ENCODE measurements around the gene CTNNA2.
"Not testable (repeated sequence)": the region's sequence is repeated elsewhere in the genome, so short reads cannot be mapped to it uniquely, and the experiment has no call there.

Gene CTNNA2

DNA sequence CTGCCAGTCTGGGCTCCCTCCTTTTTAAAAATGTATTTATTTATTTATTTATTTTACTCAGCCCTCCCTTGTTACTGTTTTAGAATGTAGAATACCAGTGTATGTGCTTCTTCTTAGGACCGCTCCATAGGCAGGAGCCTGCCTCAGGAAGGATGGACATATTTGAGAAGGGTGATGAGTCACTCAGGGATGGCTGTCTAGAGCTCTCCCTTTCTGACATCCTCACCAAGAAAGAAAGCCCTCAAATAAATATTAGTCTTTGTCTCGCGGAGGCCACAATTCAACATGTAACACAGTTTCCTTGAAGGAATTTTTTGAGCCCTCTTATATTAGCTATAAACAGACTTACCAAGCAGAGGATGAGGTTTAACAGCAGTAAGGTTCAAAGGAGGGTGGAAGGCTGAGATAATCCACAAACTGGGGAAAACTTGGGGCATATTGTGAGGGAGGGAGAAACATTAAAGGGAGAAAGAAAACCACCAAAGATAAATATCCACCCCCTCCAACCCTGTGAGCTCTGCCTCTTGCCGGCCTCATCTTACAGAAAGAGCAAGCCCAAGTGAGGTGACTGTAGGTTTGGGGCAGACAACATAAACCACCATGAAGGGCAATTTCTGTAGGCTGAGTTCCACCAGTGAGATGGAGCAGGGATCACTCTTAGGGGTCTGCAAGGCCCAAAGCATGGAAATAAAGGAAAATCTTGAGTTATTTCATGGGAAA lies 628.3 kb downstream of the CTNNA2 start:
- H3K9ac ChIP-seq (ENCODE audit: low read length): no peak overlapping the region
- no peak overlapping the region for H3K4me3 ChIP-seq (ENCODE audit: low read depth, low read length)
- no peaks in the 10 kb centered on the region for H3K4me1 ChIP-seq (ENCODE audit: control insufficient read depth in 1 of 2, insufficient read depth in 2 of 2, low read length in 2 of 2)
- no peak overlapping the region for H2AK5ac ChIP-seq (ENCODE audit: low read length)
- H2AFZ ChIP-seq (ENCODE audit: insufficient read depth, low read length, poor library complexity): no peak overlapping the region
- H2BK120ac ChIP-seq (ENCODE audit: insufficient read depth, low read length, poor library complexity): no peak overlapping the region
- no peaks in the 10 kb centered on the region for H3K9me3 ChIP-seq (ENCODE audit: insufficient read depth, low read depth, low read length)
- H3K14ac ChIP-seq (ENCODE audit: low read length): no peak overlapping the region
- H3K4me2 ChIP-seq (ENCODE audit: low read length): no peak overlapping the region
- H3K18ac ChIP-seq (ENCODE audit: low read length): no peak overlapping the region
- no peaks in the 10 kb centered on the region for H3K27me3 ChIP-seq (ENCODE audit: insufficient read depth, low read length)
- no peak overlapping the region for H3K23ac ChIP-seq (ENCODE audit: low read length)
- H2BK12ac ChIP-seq (ENCODE audit: low read length): no peak overlapping the region
- H3K79me1 ChIP-seq (ENCODE audit: low read length): no peaks in the 10 kb centered on the region
- no peak for DNase-seq
- H3K36me3 ChIP-seq (ENCODE audit: control insufficient read depth in 1 of 2, insufficient read depth in 2 of 2, low read length in 2 of 2): no peaks in the 10 kb centered on the region
- H4K91ac ChIP-seq (ENCODE audit: low read depth, low read length): no peak overlapping the region
- WGBS (ENCODE audit: extremely low coverage, insufficient coverage, insufficient read length): no CpG with 5 or more reads among the region's 4 CpGs
- no peaks in the 10 kb centered on the region for H3K79me2 ChIP-seq (ENCODE audit: control insufficient read depth, insufficient read depth, low read length, poor library complexity)
- H2BK5ac ChIP-seq (ENCODE audit: low read depth, low read length, poor library complexity): no peak overlapping the region
- no peak overlapping the region for H4K12ac ChIP-seq (ENCODE audit: low read depth, low read length)
- H3K27ac ChIP-seq (ENCODE audit: low read depth, low read length): no peak overlapping the region
- no peak overlapping the region for H3K4ac ChIP-seq (ENCODE audit: low read depth, low read length)
- no peak overlapping the region for H4K8ac ChIP-seq (ENCODE audit: low read depth, low read length)

GRCh38 chr2:80145499-80145898 lies 632.6 kb downstream of the CTNNA2 start:
- no peak overlapping the region for H3K23ac ChIP-seq (ENCODE audit: low read length)
- no peak overlapping the region for H2BK12ac ChIP-seq (ENCODE audit: low read length)
- no peak overlapping the region for H2BK5ac ChIP-seq (ENCODE audit: low read depth, low read length, poor library complexity)
- no peak overlapping the region for H4K12ac ChIP-seq (ENCODE audit: low read depth, low read length)
- DNase-seq: no peak
- H3K4me1 ChIP-seq (ENCODE audit: control insufficient read depth in 1 of 2, insufficient read depth in 2 of 2, low read length in 2 of 2): no peaks in the 10 kb centered on the region
- H3K14ac ChIP-seq (ENCODE audit: low read length): no peak overlapping the region
- H2AFZ ChIP-seq (ENCODE audit: insufficient read depth, low read length, poor library complexity): no peak overlapping the region
- no peak overlapping the region for H3K27ac ChIP-seq (ENCODE audit: low read depth, low read length)
- no peak overlapping the region for H2AK5ac ChIP-seq (ENCODE audit: low read length)
- H3K79me1 ChIP-seq (ENCODE audit: low read length): no peaks in the 10 kb centered on the region
- H2BK120ac ChIP-seq (ENCODE audit: insufficient read depth, low read length, poor library complexity): no peak overlapping the region
- no peak overlapping the region for H3K18ac ChIP-seq (ENCODE audit: low read length)
- H3K4ac ChIP-seq (ENCODE audit: low read depth, low read length): no peak overlapping the region
- no peaks in the 10 kb centered on the region for H3K27me3 ChIP-seq (ENCODE audit: insufficient read depth, low read length)
- H3K9ac ChIP-seq (ENCODE audit: low read length): no peak overlapping the region
- WGBS (ENCODE audit: extremely low coverage, insufficient coverage, insufficient read length): no CpG with 5 or more reads among the region's 4 CpGs
- no peaks in the 10 kb centered on the region for H3K79me2 ChIP-seq (ENCODE audit: control insufficient read depth, insufficient read depth, low read length, poor library complexity)
- no peaks in the 10 kb centered on the region for H3K9me3 ChIP-seq (ENCODE audit: insufficient read depth, low read depth, low read length)
- no peak overlapping the region for H4K91ac ChIP-seq (ENCODE audit: low read depth, low read length)
- H4K8ac ChIP-seq (ENCODE audit: low read depth, low read length): no peak overlapping the region
- no peak overlapping the region for H3K4me2 ChIP-seq (ENCODE audit: low read length)
- H3K4me3 ChIP-seq (ENCODE audit: low read depth, low read length): no peak overlapping the region
- H3K36me3 ChIP-seq (ENCODE audit: control insufficient read depth in 1 of 2, insufficient read depth in 2 of 2, low read length in 2 of 2): no peaks in the 10 kb centered on the region

DNA sequence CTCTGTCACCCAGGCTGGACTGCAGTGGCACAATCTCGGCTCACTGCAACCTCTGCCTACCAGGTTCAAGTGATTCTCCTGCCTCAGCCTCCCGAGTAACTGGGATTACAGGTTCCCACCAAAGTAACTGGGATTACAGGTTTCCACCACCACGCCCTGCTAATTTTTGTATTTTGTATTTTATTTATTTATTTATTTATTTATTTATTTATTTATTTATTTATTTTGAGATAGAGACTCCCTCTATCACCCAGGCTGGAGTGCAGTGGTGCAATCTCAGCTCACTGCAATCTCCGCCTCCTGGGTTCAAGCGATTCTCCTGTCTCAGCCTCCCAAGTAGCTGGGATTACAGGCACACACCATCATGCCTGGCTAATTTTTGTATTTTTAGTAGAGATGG lies 633.9 kb downstream of the CTNNA2 start:
- not testable (repeated sequence) for H3K36me3 ChIP-seq (ENCODE audit: control insufficient read depth in 1 of 2, insufficient read depth in 2 of 2, low read length in 2 of 2); H2AFZ ChIP-seq (ENCODE audit: insufficient read depth, low read length, poor library complexity); H2BK120ac ChIP-seq (ENCODE audit: insufficient read depth, low read length, poor library complexity); H2BK12ac ChIP-seq (ENCODE audit: low read length); H3K27ac ChIP-seq (ENCODE audit: low read depth, low read length); H3K14ac ChIP-seq (ENCODE audit: low read length); H4K8ac ChIP-seq (ENCODE audit: low read depth, low read length); H3K18ac ChIP-seq (ENCODE audit: low read length); H3K27me3 ChIP-seq (ENCODE audit: insufficient read depth, low read length); H2AK5ac ChIP-seq (ENCODE audit: low read length); H4K91ac ChIP-seq (ENCODE audit: low read depth, low read length); DNase-seq; H3K23ac ChIP-seq (ENCODE audit: low read length); H4K12ac ChIP-seq (ENCODE audit: low read depth, low read length); H3K9me3 ChIP-seq (ENCODE audit: insufficient read depth, low read depth, low read length); H3K4me1 ChIP-seq (ENCODE audit: control insufficient read depth in 1 of 2, insufficient read depth in 2 of 2, low read length in 2 of 2); H3K4ac ChIP-seq (ENCODE audit: low read depth, low read length); H3K79me2 ChIP-seq (ENCODE audit: control insufficient read depth, insufficient read depth, low read length, poor library complexity); H3K4me2 ChIP-seq (ENCODE audit: low read length); H3K9ac ChIP-seq (ENCODE audit: low read length); H3K4me3 ChIP-seq (ENCODE audit: low read depth, low read length); H3K79me1 ChIP-seq (ENCODE audit: low read length); H2BK5ac ChIP-seq (ENCODE audit: low read depth, low read length, poor library complexity)
- no CpG with 5 or more reads among the region's 5 CpGs for WGBS (ENCODE audit: extremely low coverage, insufficient coverage, insufficient read length)

DNA sequence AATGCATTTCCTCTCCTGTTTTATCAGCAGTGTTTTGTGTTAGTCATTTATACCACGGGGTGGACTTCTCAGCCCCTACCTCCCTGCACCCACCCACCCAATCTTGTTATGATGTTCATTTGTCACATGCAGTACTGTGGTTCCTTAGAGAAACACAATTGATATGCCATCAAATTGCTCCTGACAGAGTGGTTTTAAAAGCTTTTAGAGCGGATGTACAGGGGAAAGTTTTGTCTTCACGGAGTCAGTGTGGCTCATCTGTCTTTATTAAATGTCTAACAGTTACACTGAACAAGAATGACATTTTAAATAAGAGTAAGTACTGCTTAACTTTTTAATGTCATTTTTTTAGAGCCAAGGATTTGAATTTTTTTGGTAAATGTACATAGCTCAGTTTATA lies 634.8 kb downstream of the CTNNA2 start:
- no peak overlapping the region for H3K14ac ChIP-seq (ENCODE audit: low read length)
- no peak overlapping the region for H4K8ac ChIP-seq (ENCODE audit: low read depth, low read length)
- no peak overlapping the region for H3K4ac ChIP-seq (ENCODE audit: low read depth, low read length)
- H3K23ac ChIP-seq (ENCODE audit: low read length): no peak overlapping the region
- no peak overlapping the region for H2BK12ac ChIP-seq (ENCODE audit: low read length)
- H3K79me2 ChIP-seq (ENCODE audit: control insufficient read depth, insufficient read depth, low read length, poor library complexity): no peaks in the 10 kb centered on the region
- H2BK5ac ChIP-seq (ENCODE audit: low read depth, low read length, poor library complexity): no peak overlapping the region
- no peak overlapping the region for H2AK5ac ChIP-seq (ENCODE audit: low read length)
- H3K18ac ChIP-seq (ENCODE audit: low read length): no peak overlapping the region
- no CpG with 5 or more reads among the region's 3 CpGs for WGBS (ENCODE audit: extremely low coverage, insufficient coverage, insufficient read length)
- no peak overlapping the region for H3K27ac ChIP-seq (ENCODE audit: low read depth, low read length)
- H3K4me3 ChIP-seq (ENCODE audit: low read depth, low read length): no peak overlapping the region
- H4K91ac ChIP-seq (ENCODE audit: low read depth, low read length): no peak overlapping the region
- no peaks in the 10 kb centered on the region for H3K27me3 ChIP-seq (ENCODE audit: insufficient read depth, low read length)
- no peaks in the 10 kb centered on the region for H3K79me1 ChIP-seq (ENCODE audit: low read length)
- H2AFZ ChIP-seq (ENCODE audit: insufficient read depth, low read length, poor library complexity): no peak overlapping the region
- no peak overlapping the region for H3K4me2 ChIP-seq (ENCODE audit: low read length)
- H4K12ac ChIP-seq (ENCODE audit: low read depth, low read length): no peak overlapping the region
- no peak for DNase-seq
- H2BK120ac ChIP-seq (ENCODE audit: insufficient read depth, low read length, poor library complexity): no peak overlapping the region
- H3K9me3 ChIP-seq (ENCODE audit: insufficient read depth, low read depth, low read length): peaks cover 4% of the 10 kb centered on the region
- no peaks in the 10 kb centered on the region for H3K36me3 ChIP-seq (ENCODE audit: control insufficient read depth in 1 of 2, insufficient read depth in 2 of 2, low read length in 2 of 2)
- no peak overlapping the region for H3K9ac ChIP-seq (ENCODE audit: low read length)
- no peaks in the 10 kb centered on the region for H3K4me1 ChIP-seq (ENCODE audit: control insufficient read depth in 1 of 2, insufficient read depth in 2 of 2, low read length in 2 of 2)
